Stomach (tissue), 9 donors: ENCODE results near the gene KCNJ16. TPM values are rescaled to one million over a fixed set of nuclear protein-coding genes. Genes with fewer than 3 reads are reported as not detected.

Experiments used
- DNase-seq, 2 donors: peaks; one replicate each; pipeline versions ENCODE4 v3.0.0 to v3.0.0-alpha.2; 2013 to 2019
- H3K27ac ChIP-seq, 5 donors: fragments of 200-600 bp in 4 of 5; sonication (generic) in 4 of 5; one replicate each; pipeline ENCODE4 v1.5.1; 2013 to 2019; ENCODE audit warnings: mild to moderate bottlenecking in 1 of 5, moderate library complexity in 1 of 5
- H3K27me3 ChIP-seq, 3 donors: fragments of 200-600 bp; sonication (generic); one replicate each; pipeline ENCODE4 v1.5.1; 2017 to 2019; ENCODE audit warnings: mixed run types in 1 of 3
- H3K36me3 ChIP-seq, 4 donors: fragments of 200-600 bp; sonication (generic); 1 replicate in 3 of 4; 2 replicates in 1 of 4; pipeline ENCODE4 v1.5.1; 2016 to 2019
- H3K4me1 ChIP-seq, 4 donors: fragments of 200-600 bp; sonication (generic); one replicate each; pipeline ENCODE4 v1.5.1; 2016 to 2019
- H3K4me3 ChIP-seq, 4 donors: fragments of 200-600 bp; sonication (generic) in 3 of 4; one replicate each; pipeline ENCODE4 v1.5.1; 2016 to 2019; ENCODE audit warnings: mild to moderate bottlenecking in 1 of 4
- H3K9me3 ChIP-seq, 4 donors: fragments of 200-600 bp; sonication (generic); one replicate each; pipeline ENCODE4 v1.5.1; 2016 to 2019
- CTCF ChIP-seq, 7 experiments: fragments of 450-650 bp in 4 of 7; fragments of 200-600 bp in 3 of 7; sonication (generic) in 3 of 7; IDR thresholded peaks; one replicate each; pipeline ENCODE4 v1.5.1; 2016 to 2019; ENCODE audit warnings: antibody characterized with exemption in 7 of 7, control low read depth in 2 of 7, mild to moderate bottlenecking in 1 of 7
- EP300 ChIP-seq: sonication (generic); formaldehyde crosslinking; IDR thresholded peaks from one replicate; pipeline ENCODE4 v1.6.1; 2017; ENCODE audit warnings: antibody characterized with exemption
- POLR2A ChIP-seq, 4 donors: fragments of 450-650 bp; IDR thresholded peaks; one replicate each; pipeline ENCODE4 v1.6.1; 2016; ENCODE audit warnings: antibody characterized with exemption in 4 of 4, control low read depth in 2 of 4, mild to moderate bottlenecking in 1 of 4, moderate library complexity in 1 of 4
- POLR2AphosphoS5 ChIP-seq, 3 donors: sonication (generic); formaldehyde crosslinking; IDR thresholded peaks; one replicate each; pipeline ENCODE4 v1.6.1; 2016; ENCODE audit warnings: antibody characterized with exemption in 3 of 3
- WGBS, 5 donors: extraction: QIAGEN DNeasy Blood & Tissue Kit in 3 of 5; methylation state at CpG; one replicate each; pipeline versions ENCODE4 v1.1.5 to v1.1.7; 2013 to 2018; 5-methylcytosine and 5-hydroxymethylcytosine counted together
- intact Hi-C: fragments of 100-400 bp; cut with DNase I; formaldehyde crosslinking; loops from one replicate; pipeline ENCODE4 v1.15.1; 2023; ENCODE audit warnings: low total_unique reads
- polyA plus RNA-seq, 3 donors: library from polyadenylated mRNA; stranded (reverse); fragments of 200-250 nt; gene quantifications; one replicate each; pipeline ENCODE4 v1.2.3, GENCODE V29; 2013
- total RNA-seq, 5 donors: library from RNA; depleted of rRNA; stranded (reverse); fragments of >200 nt; gene quantifications; one replicate each; pipeline versions ENCODE4 v1.1.0 to v1.2.3, GENCODE V29; 2014 to 2016
- donor health status: healthy with polysubstance abuse.
- donor health status: Bipolar disorder and iron deficiency.
- donor health status: healthy.

The KCNJ16 gene
- total and polyA plus RNA-seq, 8 donors, result 5.9 to 135 (median 12.9) TPM; not detected in 1

- 72 to 82% (median 73%) methylated on average over 2 of the region's 2 CpGs for WGBS, 5 donors
- Histone ChIP-seq H3K27ac (no peak overlapping the region), H3K27me3 (no peaks in the 10 kb centered on the region), H3K4me1 (peaks cover 0 to 15% (median 2%) of the 10 kb centered on the region in 4 donors), H3K4me3 (no peak overlapping the region), H3K9me3 (peaks cover 0 to 10% (median 0%) of the 10 kb centered on the region in 4 donors), H3K36me3 (no peaks in the 10 kb centered on the region)
- intact Hi-C loops, result no loop called here
- TF ChIP-seq POLR2A (IDR thresholded peaks at IDR 0.05) (no peak), EP300 (no peak), CTCF (IDR thresholded peaks at IDR 0.05) (no peak), POLR2AphosphoS5 (IDR thresholded peaks at IDR 0.05) (no peak)
- DNase-seq, result no peak
Measured at GRCh38 chr17:70119983-70120382, 45.0 kb downstream of the KCNJ16 start.

DNA sequence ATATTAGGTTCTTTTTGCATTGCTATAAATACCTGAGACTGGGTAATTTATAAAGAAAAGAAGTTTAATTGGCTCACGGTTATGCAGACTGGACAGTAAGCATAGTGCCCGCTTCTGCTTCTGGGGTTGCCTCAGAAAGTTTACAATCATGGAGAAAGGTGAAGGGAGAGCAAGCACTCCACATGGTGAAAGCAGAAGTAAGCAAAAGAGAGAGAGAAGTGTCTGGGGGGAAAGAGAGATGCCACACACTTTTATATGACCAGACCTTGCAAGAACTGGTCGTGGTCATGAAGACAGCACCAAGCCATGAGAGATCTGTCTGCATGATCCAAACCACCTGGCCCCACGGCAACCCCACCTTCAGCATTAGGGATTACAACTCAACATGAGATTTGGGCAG lies 45.4 kb downstream of the KCNJ16 start:
- 67 to 86% (median 81%) methylated on average over 4 of the region's 4 CpGs for WGBS, 5 donors
- Histone ChIP-seq H3K4me1 (peaks cover 0 to 15% (median 2%) of the 10 kb centered on the region in 4 donors), H3K36me3 (no peaks in the 10 kb centered on the region), H3K27ac (no peak overlapping the region), H3K4me3 (no peak overlapping the region), H3K27me3 (no peaks in the 10 kb centered on the region), H3K9me3 (peaks cover 0 to 10% (median 0%) of the 10 kb centered on the region in 4 donors)
- DNase-seq, result no peak
- no peak for TF ChIP-seq POLR2AphosphoS5 (IDR thresholded peaks at IDR 0.05)
- TF ChIP-seq POLR2A (IDR thresholded peaks at IDR 0.05), result no peak
- no peak for TF ChIP-seq EP300
- TF ChIP-seq CTCF (IDR thresholded peaks at IDR 0.05), result no peak
- intact Hi-C loops, result no loop called here

- Histone ChIP-seq H3K4me1 (peaks cover 0 to 15% (median 2%) of the 10 kb centered on the region in 4 donors), H3K27ac (peak overlapping the region in 1 of 5 donors; percentile 4), H3K27me3 (no peaks in the 10 kb centered on the region), H3K36me3 (no peaks in the 10 kb centered on the region), H3K4me3 (no peak overlapping the region), H3K9me3 (peaks cover 0 to 10% (median 0%) of the 10 kb centered on the region in 4 donors)
- no peak for DNase-seq
- TF ChIP-seq POLR2A (IDR thresholded peaks at IDR 0.05), result no peak
- no peak for TF ChIP-seq EP300
- TF ChIP-seq POLR2AphosphoS5 (IDR thresholded peaks at IDR 0.05), result no peak
- no peak for TF ChIP-seq CTCF (IDR thresholded peaks at IDR 0.05)
- intact Hi-C loops, result no loop called here
- WGBS, 5 donors, result 60 to 91% (median 66%) methylated on average over 3 of the region's 3 CpGs
Measured at GRCh38 chr17:70121126-70121525, 46.1 kb downstream of the KCNJ16 start.

GRCh38 chr17:70123193-70123592 lies 48.2 kb downstream of the KCNJ16 start:
- no peak overlapping the region for H3K27ac ChIP-seq
- H3K4me1 ChIP-seq, result peaks cover 0 to 15% (median 3%) of the 10 kb centered on the region in 4 donors
- intact Hi-C loops, result no loop called here
- DNase-seq, result no peak
- no peak overlapping the region for H3K4me3 ChIP-seq
- WGBS, 5 donors, result 57 to 66% (median 59%) methylated on average over 2 of the region's 2 CpGs
- H3K27me3 ChIP-seq, result no peaks in the 10 kb centered on the region
- TF ChIP-seq EP300 (no peak), POLR2A (IDR thresholded peaks at IDR 0.05) (no peak), POLR2AphosphoS5 (IDR thresholded peaks at IDR 0.05) (no peak), CTCF (IDR thresholded peaks at IDR 0.05) (no peak)
- peaks cover 0 to 10% (median 0%) of the 10 kb centered on the region in 4 donors for H3K9me3 ChIP-seq
- H3K36me3 ChIP-seq, result no peaks in the 10 kb centered on the region
